Heart left ventricle (tissue), 16 donors: ENCODE results near the gene WDPCP. TPM values are rescaled to one million over a fixed set of nuclear protein-coding genes. Genes with fewer than 3 reads are reported as not detected.

Experiments used
- ATAC-seq, 4 donors: fragments of 200-7000 bp; cut with Tn5 transposase; one replicate each; pipeline ENCODE4 v1.9.1; 2020 to 2022; ENCODE audit warnings: moderate library complexity in 4 of 4, mild to moderate bottlenecking in 3 of 4, moderate number of reproducible peaks in 1 of 4
- DNase-seq, 5 donors: peaks; one replicate each; pipeline ENCODE4 v3.0.0-alpha.2; 2020
- H3K27ac ChIP-seq, 12 donors: fragments of 200-600 bp; sonication (generic) in 4 of 12; one replicate each; pipeline versions ENCODE4 v1.5.0 to v1.8.0; 2016 to 2022; ENCODE audit warnings: mild to moderate bottlenecking in 2 of 12
- H3K27me3 ChIP-seq, 9 donors: fragments of 200-600 bp; sonication (generic) in 2 of 9; one replicate each; pipeline versions ENCODE4 v1.5.1 to v1.8.0; 2016 to 2022; ENCODE audit warnings: mild to moderate bottlenecking in 3 of 9
- H3K36me3 ChIP-seq, 9 donors: fragments of 200-600 bp; sonication (generic) in 2 of 9; one replicate each; pipeline versions ENCODE4 v1.5.0 to v1.8.0; 2018 to 2022; ENCODE audit warnings: mild to moderate bottlenecking in 2 of 9
- H3K4me1 ChIP-seq, 12 donors: fragments of 200-600 bp; sonication (generic) in 4 of 12; one replicate each; pipeline versions ENCODE4 v1.5.0 to v1.8.0; 2016 to 2022; ENCODE audit warnings: mild to moderate bottlenecking in 3 of 12
- H3K4me3 ChIP-seq, 12 donors: fragments of 200-600 bp; sonication (generic) in 4 of 12; one replicate each; pipeline versions ENCODE4 v1.5.0 to v1.8.0; 2017 to 2022; ENCODE audit warnings: mild to moderate bottlenecking in 9 of 12, moderate library complexity in 4 of 12
- H3K9me3 ChIP-seq, 12 donors: fragments of 200-600 bp; sonication (generic) in 4 of 12; one replicate each; pipeline versions ENCODE4 v1.5.0 to v1.8.0; 2016 to 2022; ENCODE audit warnings: mild to moderate bottlenecking in 1 of 12
- POLR2A ChIP-seq, 2 donors: fragments of 450-650 bp; IDR thresholded peaks; one replicate each; pipeline ENCODE4 v1.6.1; 2017; ENCODE audit warnings: antibody characterized with exemption in 2 of 2, mild to moderate bottlenecking in 2 of 2, moderate library complexity in 2 of 2
- WGBS, 4 donors: extraction: QIAGEN DNeasy Blood & Tissue Kit in 2 of 4; methylation state at CpG; one replicate each; pipeline versions ENCODE4 v1.1.5 to v1.1.7; 2013 to 2018; 5-methylcytosine and 5-hydroxymethylcytosine counted together
- intact Hi-C, 10 donors: fragments of 100-400 bp; cut with DNase I; formaldehyde crosslinking; loops; one replicate each; pipeline versions ENCODE4 v1.11.1 to v1.14.2; 2022
- polyA plus RNA-seq, 2 donors: library from polyadenylated mRNA; stranded (reverse); fragments of 200-250 nt; gene quantifications; one replicate each; pipeline ENCODE4 v1.2.3, GENCODE V29; 2013
- total RNA-seq, 9 donors: library from RNA; depleted of rRNA in 2 of 9; stranded (reverse); fragments of >200 nt in 2 of 9; fragmentation: NEBNext Ultra II Directional in 3 of 9; extraction: Animal tissue kit (Norgen Biotek cat#: 25700) in 3 of 9; gene quantifications; one replicate each; pipeline versions ENCODE4 v1.1.0 to v1.2.4, GENCODE V29; 2016 to 2023
- TF ChIP-seq, protein P1 (sequence below), 12 donors: fragments of 200-600 bp; sonication (generic) in 4 of 12; IDR thresholded peaks; one replicate each; pipeline versions ENCODE4 v1.5.0 to v1.8.0; 2018 to 2022; ENCODE audit warnings: antibody characterized with exemption in 12 of 12, mild to moderate bottlenecking in 5 of 12
- donor health status: ischemic (EF 13 %, LVEDD 7.1; RV severe dilation, severe dysfunction).
- donor health status: healthy with polysubstance abuse.
- donor health status: DM: no; HTN: yes; CAD: no.
- donor health status: DM: no; HTN: no; CAD: no.
- donor health status: ischemic (EF 25% LVEDD 6.9; RV normal size, moderate dysfunction).
- donor health status: ischemic (EF 25% LVEDD 5.7; RV mildly dilated, moderate dysfunction).
- donor health status: healthy.
- donor health status: DM: yes; HTN: yes; CAD: no.
- donor health status: ischemic (EF 35%, LVEDD 5.7; RV mildly dilated, moderate dysfunction).
- donor health status: nonischemic (EF 11% LVEDD 7.7; RV severe dilation, severe dysfunction).
- donor health status: DM: yes; HTN: yes; CAD: no.
- donor health status: PGD.
- donor health status: ischemic (EF 29% LVEDD 5.4; RV normal size, mild dysfunction).
- donor health status: nonischemic (EF 23%, LVEDD 6.1; RV moderate dilation, normal function).

WDPCP gene
- total and polyA plus RNA-seq, 11 donors, result 3.2 to 32.2 (median 16.5) TPM

DNA sequence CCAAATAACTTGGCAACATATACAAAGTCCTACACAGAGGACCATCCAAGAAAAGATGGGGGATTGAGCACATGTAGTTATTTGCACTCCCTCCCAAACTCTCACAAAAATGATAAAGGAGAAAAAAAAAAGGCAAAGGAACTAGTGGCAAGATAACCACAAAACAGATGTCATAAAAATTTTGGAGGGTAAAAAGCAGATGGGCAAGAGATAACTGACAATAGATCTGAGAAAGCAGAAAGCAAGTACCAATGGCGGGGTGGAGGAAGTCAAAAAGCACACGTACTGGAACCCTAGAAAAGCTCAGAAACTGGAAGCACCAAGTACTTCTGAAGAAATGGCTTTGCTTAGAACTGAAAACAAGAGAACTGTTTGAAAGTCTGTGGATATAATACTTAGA lies 82.0 kb downstream of the WDPCP start:
- no peak for ATAC-seq
- peaks cover 0 to 42% (median 8%) of the 10 kb centered on the region in 12 donors for H3K9me3 ChIP-seq
- intact Hi-C loops, result no loop called here
- peaks cover 0 to 6% (median 0%) of the 10 kb centered on the region in 12 donors for H3K4me1 ChIP-seq
- no peaks in the 10 kb centered on the region for H3K36me3 ChIP-seq
- WGBS, 4 donors, result 73 to 93% (median 83%) methylated on average over 2 of the region's 2 CpGs
- no peak for DNase-seq
- no peak overlapping the region for H3K4me3 ChIP-seq
- H3K27me3 ChIP-seq, result no peaks in the 10 kb centered on the region
- TF ChIP-seq, protein P1, sequence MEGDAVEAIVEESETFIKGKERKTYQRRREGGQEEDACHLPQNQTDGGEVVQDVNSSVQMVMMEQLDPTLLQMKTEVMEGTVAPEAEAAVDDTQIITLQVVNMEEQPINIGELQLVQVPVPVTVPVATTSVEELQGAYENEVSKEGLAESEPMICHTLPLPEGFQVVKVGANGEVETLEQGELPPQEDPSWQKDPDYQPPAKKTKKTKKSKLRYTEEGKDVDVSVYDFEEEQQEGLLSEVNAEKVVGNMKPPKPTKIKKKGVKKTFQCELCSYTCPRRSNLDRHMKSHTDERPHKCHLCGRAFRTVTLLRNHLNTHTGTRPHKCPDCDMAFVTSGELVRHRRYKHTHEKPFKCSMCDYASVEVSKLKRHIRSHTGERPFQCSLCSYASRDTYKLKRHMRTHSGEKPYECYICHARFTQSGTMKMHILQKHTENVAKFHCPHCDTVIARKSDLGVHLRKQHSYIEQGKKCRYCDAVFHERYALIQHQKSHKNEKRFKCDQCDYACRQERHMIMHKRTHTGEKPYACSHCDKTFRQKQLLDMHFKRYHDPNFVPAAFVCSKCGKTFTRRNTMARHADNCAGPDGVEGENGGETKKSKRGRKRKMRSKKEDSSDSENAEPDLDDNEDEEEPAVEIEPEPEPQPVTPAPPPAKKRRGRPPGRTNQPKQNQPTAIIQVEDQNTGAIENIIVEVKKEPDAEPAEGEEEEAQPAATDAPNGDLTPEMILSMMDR (IDR thresholded peaks at IDR 0.05), result no peak
- no peak for TF ChIP-seq POLR2A (IDR thresholded peaks at IDR 0.05)
- no peak overlapping the region for H3K27ac ChIP-seq

DNA sequence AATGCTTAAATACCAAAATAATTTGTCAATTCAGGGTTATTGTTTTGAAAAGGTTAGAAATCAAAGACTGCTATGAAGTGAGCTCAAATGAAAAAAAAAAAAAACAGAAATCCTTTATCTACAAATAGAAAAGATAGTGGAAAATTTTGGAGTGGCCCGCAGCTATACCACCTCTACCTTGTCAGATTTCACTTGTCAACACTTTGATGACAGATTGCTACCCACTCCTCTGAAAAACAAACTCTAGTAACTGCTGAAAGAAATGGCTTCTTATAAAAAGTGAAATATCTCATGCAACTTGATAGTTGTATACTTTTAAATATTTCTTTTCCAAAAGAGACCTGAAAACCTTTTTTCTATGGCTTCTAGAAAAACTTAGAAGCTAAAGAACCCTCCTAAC lies 84.5 kb downstream of the WDPCP start:
- TF ChIP-seq POLR2A (IDR thresholded peaks at IDR 0.05), result no peak
- TF ChIP-seq, protein P1 (IDR thresholded peaks at IDR 0.05), result no peak
- peaks cover 0 to 22% (median 0%) of the 10 kb centered on the region in 12 donors for H3K9me3 ChIP-seq
- H3K27ac ChIP-seq, result no peak overlapping the region
- intact Hi-C loops, result no loop called here
- no peak overlapping the region for H3K4me3 ChIP-seq
- 69 to 82% (median 76%) methylated on average over 1 of the region's 1 CpG for WGBS, 4 donors
- H3K36me3 ChIP-seq, result no peaks in the 10 kb centered on the region
- ATAC-seq (no peak), DNase-seq (no peak)
- no peaks in the 10 kb centered on the region for H3K27me3 ChIP-seq
- peaks cover 0 to 6% (median 0%) of the 10 kb centered on the region in 12 donors for H3K4me1 ChIP-seq

DNA sequence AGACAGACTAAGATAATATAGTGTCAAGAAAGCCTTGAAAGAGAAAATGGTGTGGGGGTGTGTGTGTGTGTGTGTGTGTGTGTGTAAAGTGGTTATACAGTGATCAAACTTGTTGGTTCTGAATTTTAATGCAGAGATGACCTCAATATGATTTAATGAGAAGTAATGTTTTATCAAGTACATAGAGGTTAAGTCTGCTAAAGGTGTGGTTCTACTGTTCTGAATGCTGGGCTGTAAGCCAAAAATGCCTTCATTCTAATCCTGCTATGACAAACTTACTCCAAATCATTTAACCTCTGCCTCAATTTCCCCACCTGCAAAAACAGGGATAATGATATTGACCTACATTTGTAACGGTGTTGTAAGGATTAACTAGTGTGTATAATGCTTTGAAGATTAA lies 87.9 kb downstream of the WDPCP start:
- ATAC-seq (no peak), DNase-seq (no peak)
- H3K27me3 ChIP-seq, result no peaks in the 10 kb centered on the region
- intact Hi-C loops, result no loop called here
- H3K36me3 ChIP-seq, result no peaks in the 10 kb centered on the region
- H3K9me3 ChIP-seq, result no peaks in the 10 kb centered on the region
- 74 to 83% (median 81%) methylated on average over 1 of the region's 1 CpG for WGBS, 4 donors
- TF ChIP-seq POLR2A (IDR thresholded peaks at IDR 0.05), result no peak
- TF ChIP-seq, protein P1 (IDR thresholded peaks at IDR 0.05), result no peak
- H3K4me1 ChIP-seq, result peaks cover 0 to 6% (median 0%) of the 10 kb centered on the region in 12 donors
- H3K4me3 ChIP-seq, result no peak overlapping the region
- H3K27ac ChIP-seq, result no peak overlapping the region

DNA sequence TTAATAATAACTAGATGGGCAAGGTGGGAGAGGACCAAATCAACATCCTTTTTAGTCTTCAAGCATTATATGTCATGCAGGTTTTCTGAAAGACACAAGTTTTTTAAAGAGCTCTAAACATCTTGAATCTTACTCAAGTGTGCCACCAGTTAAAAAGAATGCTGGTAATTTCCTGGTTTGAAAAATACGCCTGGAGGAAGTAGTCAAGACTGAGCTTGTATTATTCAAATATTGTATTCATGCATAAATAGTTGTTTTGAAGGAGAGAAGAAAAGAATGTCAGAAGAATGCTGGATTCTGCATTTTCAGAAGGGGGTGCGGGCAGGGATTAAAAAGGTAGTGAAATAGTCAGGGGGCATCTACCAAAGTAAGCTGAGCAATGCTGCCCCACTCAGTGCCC lies 90.7 kb downstream of the WDPCP start:
- 70 to 81% (median 77%) methylated on average over 2 of the region's 2 CpGs for WGBS, 4 donors
- intact Hi-C loops, result no loop called here
- DNase-seq, result no peak
- Histone ChIP-seq H3K4me3 (no peak overlapping the region), H3K36me3 (no peaks in the 10 kb centered on the region), H3K4me1 (peaks cover 0 to 2% (median 0%) of the 10 kb centered on the region in 12 donors), H3K27ac (no peak overlapping the region), H3K27me3 (no peaks in the 10 kb centered on the region), H3K9me3 (no peaks in the 10 kb centered on the region)
- no peak for ATAC-seq
- TF ChIP-seq POLR2A (IDR thresholded peaks at IDR 0.05), result no peak
- TF ChIP-seq, protein P1 (IDR thresholded peaks at IDR 0.05), result no peak
